HepG2 (cell line): ENCODE measurements around the gene TBC1D7. TPM values are rescaled to one million over a fixed set of nuclear protein-coding genes. Genes with fewer than 3 reads are reported as not detected.

ENCODE experiments used
- ARID2 ChIP-seq: sonication (generic); formaldehyde crosslinking; IDR thresholded peaks from 2 replicates; pipeline ENCODE4 v1.8.1; 2022; ENCODE audit warnings: mild to moderate bottlenecking, missing genetic modification reagents, borderline replicate concordance
- CEBPB ChIP-seq: IDR thresholded peaks from 2 replicates; pipeline ENCODE4 v1.6.1; 2011; ENCODE audit warnings: low read depth, low read length, improper control_type of control experiment, borderline replicate concordance
- FOXK2 ChIP-seq: fragments of 450-650 bp; IDR thresholded peaks from 2 replicates; pipeline ENCODE4 v1.6.1; 2016
- HDAC1 ChIP-seq: sonication (generic); formaldehyde crosslinking; IDR thresholded peaks from 2 replicates; pipeline ENCODE4 v1.5.1; 2020; ENCODE audit warnings: mild to moderate bottlenecking, missing genetic modification reagents
- HDAC2 ChIP-seq: sonication (generic); formaldehyde crosslinking; IDR thresholded peaks from 2 replicates; pipeline ENCODE4 v1.4.0; 2020; ENCODE audit warnings: missing genetic modification reagents
- HHEX ChIP-seq: IDR thresholded peaks from 2 replicates; pipeline ENCODE4 v1.6.1; 2016; ENCODE audit warnings: control low read depth
- KLF9 ChIP-seq: IDR thresholded peaks from 2 replicates; pipeline ENCODE4 v1.6.1; 2016; ENCODE audit warnings: low read depth
- NR2F6 ChIP-seq, 2 experiments: IDR thresholded peaks; 2 replicates each; pipeline ENCODE4 v1.6.1; 2016; ENCODE audit warnings: antibody characterized with exemption in 1 of 2, mild to moderate bottlenecking in 1 of 2
- SNRNP70 ChIP-seq: fragments of 200-400 bp; formaldehyde crosslinking; IDR thresholded peaks from 2 replicates; pipeline ENCODE4 v1.6.1; 2017; ENCODE audit warnings: mild to moderate bottlenecking, low read depth, low read length, moderate library complexity
- SRSF1 ChIP-seq: fragments of 200-400 bp; formaldehyde crosslinking; optimal IDR thresholded peaks from 2 replicates; pipeline ENCODE3; 2017; ENCODE audit warnings: mild to moderate bottlenecking, low read depth, low read length, moderate library complexity
- YEATS4 ChIP-seq: sonication (generic); formaldehyde crosslinking; IDR thresholded peaks from 2 replicates; pipeline ENCODE4 v1.4.0; 2020; ENCODE audit warnings: missing genetic modification reagents, borderline replicate concordance
- ZBTB8A ChIP-seq: sonication (generic); formaldehyde crosslinking; IDR thresholded peaks from 2 replicates; pipeline ENCODE4 v1.4.0; 2020; ENCODE audit warnings: mild to moderate bottlenecking, low read depth, missing genetic modification reagents, borderline replicate concordance
- ZNF552 ChIP-seq: sonication (generic); formaldehyde crosslinking; IDR thresholded peaks from 2 replicates; pipeline ENCODE4 v1.9.0; 2022; ENCODE audit warnings: missing genetic modification reagents, mild to moderate bottlenecking, borderline replicate concordance
- ZNF605 ChIP-seq: sonication (generic); formaldehyde crosslinking; IDR thresholded peaks from 2 replicates; pipeline ENCODE4 v1.8.0; 2022; ENCODE audit warnings: mild to moderate bottlenecking, missing genetic modification reagents
- polyA plus RNA-seq, 8 experiments: library from polyadenylated mRNA; depleted of rRNA in 3 of 8; stranded (reverse) in 7 of 8; unstranded in 1 of 8; fragments of >200 nt; fragmentation: Illumina TruSeq in 4 of 8; extraction: Trizol in 4 of 8; gene quantifications; 2 replicates each; pipeline versions ENCODE4 v1.2.1 to v1.2.3, GENCODE V29; 2011 to 2016; ENCODE audit warnings: low read depth in 4 of 8, missing spikeins in 1 of 8, mixed read lengths in 1 of 8; ENCODE audit not compliant: insufficient read depth in 1 of 8
- total RNA-seq, 5 experiments: library from RNA; depleted of rRNA; stranded (reverse); fragments of >200 nt; fragmentation: Illumina TruSeq; extraction: Trizol; gene quantifications; 2 replicates each; pipeline ENCODE4 v1.2.3, GENCODE V29; 2016; ENCODE audit warnings: low read depth in 1 of 5
- TF ChIP-seq, protein P1 (sequence below): IDR thresholded peaks from 2 replicates; pipeline ENCODE4 v1.6.1; 2012; ENCODE audit warnings: low read depth, low read length, improper control_type of control experiment
- TF ChIP-seq, protein P2 (sequence below): sonication (generic); formaldehyde crosslinking; IDR thresholded peaks from 2 replicates; pipeline ENCODE4 v1.8.0; 2022; ENCODE audit warnings: mild to moderate bottlenecking, missing genetic modification reagents, borderline replicate concordance
- TF ChIP-seq, protein P3 (sequence below): sonication (generic); formaldehyde crosslinking; IDR thresholded peaks from 2 replicates; pipeline ENCODE4 v1.4.0; 2020; ENCODE audit warnings: missing genetic modification reagents
- TF ChIP-seq, protein P4 (sequence below): sonication (generic); formaldehyde crosslinking; IDR thresholded peaks from 2 replicates; pipeline ENCODE4 v1.8.0; 2022; ENCODE audit warnings: missing genetic modification reagents, low read depth, mild to moderate bottlenecking, borderline replicate concordance
- TF ChIP-seq, protein P5 (sequence below): sonication (generic); formaldehyde crosslinking; IDR thresholded peaks from 2 replicates; pipeline ENCODE4 v1.4.0; 2020; ENCODE audit warnings: mild to moderate bottlenecking, missing genetic modification reagents
- TF ChIP-seq, protein P6 (sequence below): sonication (generic); formaldehyde crosslinking; IDR thresholded peaks from 2 replicates; pipeline ENCODE4 v1.4.0; 2020; ENCODE audit warnings: missing genetic modification reagents, borderline replicate concordance
- TF ChIP-seq, protein P7 (sequence below): sonication (generic); formaldehyde crosslinking; IDR thresholded peaks from 2 replicates; pipeline ENCODE4 v1.4.0; 2020; ENCODE audit warnings: missing genetic modification reagents

TBC1D7 gene
- total and polyA plus RNA-seq, 2 of the 13 experiments (the other 11 are each of a cell fraction or from before 2014, with no cell fraction given) = 23.3 to 30.8 TPM

DNA sequence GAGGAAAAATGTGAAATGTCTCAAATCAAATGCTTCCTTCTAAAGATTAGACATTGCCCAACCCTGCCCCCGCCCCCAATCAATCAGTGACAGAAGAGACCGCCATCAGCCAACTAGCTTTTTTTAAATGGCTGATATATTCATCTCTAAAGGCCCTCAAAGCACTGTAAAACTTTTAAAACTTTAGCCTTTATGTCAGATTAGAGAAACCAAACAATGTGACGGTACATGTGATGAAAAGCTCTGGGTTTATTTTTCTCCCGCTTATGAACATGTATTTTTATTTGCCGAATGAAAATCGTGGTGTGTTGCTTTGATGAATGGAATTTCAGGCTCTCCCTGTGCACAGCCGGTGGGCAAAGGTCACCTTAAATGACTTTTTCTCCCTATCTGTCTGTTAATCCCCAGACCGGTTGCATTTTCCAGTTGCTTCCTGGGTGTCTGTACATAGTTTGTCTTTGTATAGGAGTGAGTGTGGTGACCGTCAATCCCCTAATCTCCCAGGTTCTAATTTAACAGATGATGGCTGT lies 38.5 kb downstream of the TBC1D7 start (continued):
- TF ChIP-seq ZBTB8A (CRISPR knock-in tag) (no peak; the same call in 1 of the 2 replicates), SRSF1 (no peak), NR2F6 (IDR thresholded peaks at IDR 0.05) (peak; percentile 84), NR2F6 (CRISPR knock-in tag; IDR thresholded peaks at IDR 0.05) (peak; percentile 86), ZNF605 (CRISPR knock-in tag) (peak; percentile 25; the same call in 1 of the 2 replicates), HDAC2 (peak; percentile 77), CEBPB (peak; percentile 87), FOXK2 (no peak), HHEX (CRISPR knock-in tag) (peak; percentile 74), SNRNP70 (no peak), KLF9 (CRISPR knock-in tag) (no peak), HDAC1 (CRISPR knock-in tag) (peak; percentile 74), ARID2 (CRISPR knock-in tag) (no peak), YEATS4 (CRISPR knock-in tag) (peak; percentile 53; the same call in 1 of the 2 replicates), ZNF552 (CRISPR knock-in tag) (no peak)
- TF ChIP-seq, protein P1, sequence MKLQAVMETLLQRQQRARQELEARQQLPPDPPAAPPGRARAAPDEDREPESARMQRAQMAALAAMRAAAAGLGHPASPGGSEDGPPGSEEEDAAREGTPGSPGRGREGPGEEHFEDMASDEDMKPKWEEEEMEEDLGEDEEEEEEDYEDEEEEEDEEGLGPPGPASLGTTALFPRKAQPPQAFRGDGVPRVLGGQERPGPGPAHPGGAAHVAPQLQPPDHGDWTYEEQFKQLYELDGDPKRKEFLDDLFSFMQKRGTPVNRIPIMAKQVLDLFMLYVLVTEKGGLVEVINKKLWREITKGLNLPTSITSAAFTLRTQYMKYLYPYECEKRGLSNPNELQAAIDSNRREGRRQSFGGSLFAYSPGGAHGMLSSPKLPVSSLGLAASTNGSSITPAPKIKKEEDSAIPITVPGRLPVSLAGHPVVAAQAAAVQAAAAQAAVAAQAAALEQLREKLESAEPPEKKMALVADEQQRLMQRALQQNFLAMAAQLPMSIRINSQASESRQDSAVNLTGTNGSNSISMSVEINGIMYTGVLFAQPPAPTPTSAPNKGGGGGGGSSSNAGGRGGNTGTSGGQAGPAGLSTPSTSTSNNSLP = peak; percentile 94; the same call in 1 of the 2 replicates
- TF ChIP-seq, protein P2, sequence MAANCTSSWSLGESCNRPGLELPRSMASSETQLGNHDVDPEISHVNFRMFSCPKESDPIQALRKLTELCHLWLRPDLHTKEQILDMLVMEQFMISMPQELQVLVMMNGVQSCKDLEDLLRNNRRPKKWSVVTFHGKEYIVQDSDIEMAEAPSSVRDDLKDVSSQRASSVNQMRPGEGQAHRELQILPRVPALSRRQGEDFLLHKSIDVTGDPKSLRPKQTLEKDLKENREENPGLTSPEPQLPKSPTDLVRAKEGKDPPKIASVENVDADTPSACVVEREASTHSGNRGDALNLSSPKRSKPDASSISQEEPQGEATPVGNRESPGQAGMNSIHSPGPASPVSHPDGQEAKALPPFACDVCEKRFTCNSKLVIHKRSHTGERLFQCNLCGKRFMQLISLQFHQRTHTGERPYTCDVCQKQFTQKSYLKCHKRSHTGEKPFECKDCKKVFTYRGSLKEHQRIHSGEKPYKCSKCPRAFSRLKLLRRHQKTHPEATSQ (CRISPR knock-in tag) = no peak
- TF ChIP-seq, protein P3, sequence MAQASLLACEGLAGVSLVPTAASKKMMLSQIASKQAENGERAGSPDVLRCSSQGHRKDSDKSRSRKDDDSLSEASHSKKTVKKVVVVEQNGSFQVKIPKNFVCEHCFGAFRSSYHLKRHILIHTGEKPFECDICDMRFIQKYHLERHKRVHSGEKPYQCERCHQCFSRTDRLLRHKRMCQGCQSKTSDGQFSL = no peak
- TF ChIP-seq, protein P4, sequence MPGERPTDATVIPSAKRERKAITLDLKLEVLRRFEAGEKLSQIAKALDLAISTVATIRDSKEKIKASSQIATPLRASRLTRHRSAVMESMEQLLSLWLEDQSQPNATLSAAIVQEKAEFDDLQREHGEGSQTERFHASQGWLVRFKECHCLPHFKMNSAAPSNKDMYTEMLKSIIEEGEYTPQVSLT = no peak
- TF ChIP-seq, protein P5, sequence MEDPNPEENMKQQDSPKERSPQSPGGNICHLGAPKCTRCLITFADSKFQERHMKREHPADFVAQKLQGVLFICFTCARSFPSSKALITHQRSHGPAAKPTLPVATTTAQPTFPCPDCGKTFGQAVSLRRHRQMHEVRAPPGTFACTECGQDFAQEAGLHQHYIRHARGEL (CRISPR knock-in tag) = no peak
- TF ChIP-seq, protein P6, sequence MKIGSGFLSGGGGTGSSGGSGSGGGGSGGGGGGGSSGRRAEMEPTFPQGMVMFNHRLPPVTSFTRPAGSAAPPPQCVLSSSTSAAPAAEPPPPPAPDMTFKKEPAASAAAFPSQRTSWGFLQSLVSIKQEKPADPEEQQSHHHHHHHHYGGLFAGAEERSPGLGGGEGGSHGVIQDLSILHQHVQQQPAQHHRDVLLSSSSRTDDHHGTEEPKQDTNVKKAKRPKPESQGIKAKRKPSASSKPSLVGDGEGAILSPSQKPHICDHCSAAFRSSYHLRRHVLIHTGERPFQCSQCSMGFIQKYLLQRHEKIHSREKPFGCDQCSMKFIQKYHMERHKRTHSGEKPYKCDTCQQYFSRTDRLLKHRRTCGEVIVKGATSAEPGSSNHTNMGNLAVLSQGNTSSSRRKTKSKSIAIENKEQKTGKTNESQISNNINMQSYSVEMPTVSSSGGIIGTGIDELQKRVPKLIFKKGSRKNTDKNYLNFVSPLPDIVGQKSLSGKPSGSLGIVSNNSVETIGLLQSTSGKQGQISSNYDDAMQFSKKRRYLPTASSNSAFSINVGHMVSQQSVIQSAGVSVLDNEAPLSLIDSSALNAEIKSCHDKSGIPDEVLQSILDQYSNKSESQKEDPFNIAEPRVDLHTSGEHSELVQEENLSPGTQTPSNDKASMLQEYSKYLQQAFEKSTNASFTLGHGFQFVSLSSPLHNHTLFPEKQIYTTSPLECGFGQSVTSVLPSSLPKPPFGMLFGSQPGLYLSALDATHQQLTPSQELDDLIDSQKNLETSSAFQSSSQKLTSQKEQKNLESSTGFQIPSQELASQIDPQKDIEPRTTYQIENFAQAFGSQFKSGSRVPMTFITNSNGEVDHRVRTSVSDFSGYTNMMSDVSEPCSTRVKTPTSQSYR (CRISPR knock-in tag) = peak; percentile 45; the same call in 1 of the 2 replicates
- TF ChIP-seq, protein P7, sequence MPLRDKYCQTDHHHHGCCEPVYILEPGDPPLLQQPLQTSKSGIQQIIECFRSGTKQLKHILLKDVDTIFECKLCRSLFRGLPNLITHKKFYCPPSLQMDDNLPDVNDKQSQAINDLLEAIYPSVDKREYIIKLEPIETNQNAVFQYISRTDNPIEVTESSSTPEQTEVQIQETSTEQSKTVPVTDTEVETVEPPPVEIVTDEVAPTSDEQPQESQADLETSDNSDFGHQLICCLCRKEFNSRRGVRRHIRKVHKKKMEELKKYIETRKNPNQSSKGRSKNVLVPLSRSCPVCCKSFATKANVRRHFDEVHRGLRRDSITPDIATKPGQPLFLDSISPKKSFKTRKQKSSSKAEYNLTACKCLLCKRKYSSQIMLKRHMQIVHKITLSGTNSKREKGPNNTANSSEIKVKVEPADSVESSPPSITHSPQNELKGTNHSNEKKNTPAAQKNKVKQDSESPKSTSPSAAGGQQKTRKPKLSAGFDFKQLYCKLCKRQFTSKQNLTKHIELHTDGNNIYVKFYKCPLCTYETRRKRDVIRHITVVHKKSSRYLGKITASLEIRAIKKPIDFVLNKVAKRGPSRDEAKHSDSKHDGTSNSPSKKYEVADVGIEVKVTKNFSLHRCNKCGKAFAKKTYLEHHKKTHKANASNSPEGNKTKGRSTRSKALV (CRISPR knock-in tag) = peak; percentile 21; the same call in 1 of the 2 replicates
